ENCODE measurements around the gene CHCHD3.

The CHCHD3 gene

GRCh38 chr7:132882714-132883428, 199.0 kb downstream of the CHCHD3 start:
- Histone ChIP-seq H3K27ac (ENCODE audit: low read length) (no peak overlapping the region), H3K27me3 (ENCODE audit: control insufficient read depth in 1 of 2, insufficient read depth in 2 of 2, low read length in 2 of 2) (no peaks in the 10 kb centered on the region), H3K9ac (ENCODE audit: low read length in 2 of 2) (no peak overlapping the region), H3K4me1 (ENCODE audit: control insufficient read depth, insufficient read depth, low read length) (no peaks in the 10 kb centered on the region), H3K4me3 (ENCODE audit: low read length in 2 of 2) (no peak overlapping the region), H3K36me3 (ENCODE audit: control insufficient read depth in 2 of 2, insufficient read depth in 2 of 2, low read length in 2 of 2) (peaks cover 0 to 6% of the 10 kb centered on the region in 2 donors), H3K9me3 (ENCODE audit: control insufficient read depth in 2 of 2, low read length in 2 of 2) (no peaks in the 10 kb centered on the region)

- H3K27me3 ChIP-seq (ENCODE audit: control insufficient read depth in 1 of 2, insufficient read depth in 2 of 2, low read length in 2 of 2) = no peaks in the 10 kb centered on the region
- H3K4me3 ChIP-seq (ENCODE audit: low read length in 2 of 2) = no peak overlapping the region
- H3K36me3 ChIP-seq (ENCODE audit: control insufficient read depth in 2 of 2, insufficient read depth in 2 of 2, low read length in 2 of 2) = peaks cover 0 to 6% of the 10 kb centered on the region in 2 donors
- H3K9ac ChIP-seq (ENCODE audit: low read length in 2 of 2) = no peak overlapping the region
- no peaks in the 10 kb centered on the region for H3K9me3 ChIP-seq (ENCODE audit: control insufficient read depth in 2 of 2, low read length in 2 of 2)
- H3K27ac ChIP-seq (ENCODE audit: low read length) = no peak overlapping the region
- H3K4me1 ChIP-seq (ENCODE audit: control insufficient read depth, insufficient read depth, low read length) = no peaks in the 10 kb centered on the region
Observed at GRCh38 chr7:132881317-132881716, 200.6 kb downstream of the CHCHD3 start.

GRCh38 chr7:132879579-132879978, 202.3 kb downstream of the CHCHD3 start:
- Histone ChIP-seq H3K36me3 (ENCODE audit: control insufficient read depth in 2 of 2, insufficient read depth in 2 of 2, low read length in 2 of 2) (peaks cover 0 to 4% of the 10 kb centered on the region in 2 donors), H3K27me3 (ENCODE audit: control insufficient read depth in 1 of 2, insufficient read depth in 2 of 2, low read length in 2 of 2) (no peaks in the 10 kb centered on the region), H3K4me1 (ENCODE audit: control insufficient read depth, insufficient read depth, low read length) (no peaks in the 10 kb centered on the region), H3K9me3 (ENCODE audit: control insufficient read depth in 2 of 2, low read length in 2 of 2) (no peaks in the 10 kb centered on the region), H3K9ac (ENCODE audit: low read length in 2 of 2) (no peak overlapping the region), H3K4me3 (ENCODE audit: low read length in 2 of 2) (no peak overlapping the region), H3K27ac (ENCODE audit: low read length) (no peak overlapping the region)

GRCh38 chr7:132878204-132878919, 203.5 kb downstream of the CHCHD3 start:
- peaks cover 0 to 2% of the 10 kb centered on the region in 2 donors for H3K36me3 ChIP-seq (ENCODE audit: control insufficient read depth in 2 of 2, insufficient read depth in 2 of 2, low read length in 2 of 2)
- H3K27ac ChIP-seq (ENCODE audit: low read length) = no peak overlapping the region
- no peaks in the 10 kb centered on the region for H3K9me3 ChIP-seq (ENCODE audit: control insufficient read depth in 2 of 2, low read length in 2 of 2)
- H3K27me3 ChIP-seq (ENCODE audit: control insufficient read depth in 1 of 2, insufficient read depth in 2 of 2, low read length in 2 of 2) = no peaks in the 10 kb centered on the region
- H3K4me1 ChIP-seq (ENCODE audit: control insufficient read depth, insufficient read depth, low read length) = no peaks in the 10 kb centered on the region
- H3K9ac ChIP-seq (ENCODE audit: low read length in 2 of 2) = no peak overlapping the region
- H3K4me3 ChIP-seq (ENCODE audit: low read length in 2 of 2) = no peak overlapping the region

- Histone ChIP-seq H3K27me3 (ENCODE audit: control insufficient read depth in 1 of 2, insufficient read depth in 2 of 2, low read length in 2 of 2) (no peaks in the 10 kb centered on the region), H3K27ac (ENCODE audit: low read length) (no peak overlapping the region), H3K36me3 (ENCODE audit: control insufficient read depth in 2 of 2, insufficient read depth in 2 of 2, low read length in 2 of 2) (no peaks in the 10 kb centered on the region), H3K4me3 (ENCODE audit: low read length in 2 of 2) (no peak overlapping the region), H3K9ac (ENCODE audit: low read length in 2 of 2) (no peak overlapping the region), H3K4me1 (ENCODE audit: control insufficient read depth, insufficient read depth, low read length) (no peaks in the 10 kb centered on the region), H3K9me3 (ENCODE audit: control insufficient read depth in 2 of 2, low read length in 2 of 2) (no peaks in the 10 kb centered on the region)
Observed at GRCh38 chr7:132877573-132877972, 204.3 kb downstream of the CHCHD3 start.

- Histone ChIP-seq H3K4me1 (ENCODE audit: control insufficient read depth, insufficient read depth, low read length) (no peaks in the 10 kb centered on the region), H3K27me3 (ENCODE audit: control insufficient read depth in 1 of 2, insufficient read depth in 2 of 2, low read length in 2 of 2) (no peaks in the 10 kb centered on the region), H3K36me3 (ENCODE audit: control insufficient read depth in 2 of 2, insufficient read depth in 2 of 2, low read length in 2 of 2) (no peaks in the 10 kb centered on the region), H3K9ac (ENCODE audit: low read length in 2 of 2) (no peak overlapping the region), H3K27ac (ENCODE audit: low read length) (no peak overlapping the region), H3K4me3 (ENCODE audit: low read length in 2 of 2) (no peak overlapping the region), H3K9me3 (ENCODE audit: control insufficient read depth in 2 of 2, low read length in 2 of 2) (no peaks in the 10 kb centered on the region)
Observed at GRCh38 chr7:132876576-132876975, 205.3 kb downstream of the CHCHD3 start.

GRCh38 chr7:132872034-132872433, 209.9 kb downstream of the CHCHD3 start:
- Histone ChIP-seq H3K27me3 (ENCODE audit: control insufficient read depth in 1 of 2, insufficient read depth in 2 of 2, low read length in 2 of 2) (no peaks in the 10 kb centered on the region), H3K4me3 (ENCODE audit: low read length in 2 of 2) (no peak overlapping the region), H3K36me3 (ENCODE audit: control insufficient read depth in 2 of 2, insufficient read depth in 2 of 2, low read length in 2 of 2) (no peaks in the 10 kb centered on the region), H3K4me1 (ENCODE audit: control insufficient read depth, insufficient read depth, low read length) (no peaks in the 10 kb centered on the region), H3K9ac (ENCODE audit: low read length in 2 of 2) (no peak overlapping the region), H3K27ac (ENCODE audit: low read length) (no peak overlapping the region), H3K9me3 (ENCODE audit: control insufficient read depth in 2 of 2, low read length in 2 of 2) (no peaks in the 10 kb centered on the region)

- no peaks in the 10 kb centered on the region for H3K4me1 ChIP-seq (ENCODE audit: control insufficient read depth, insufficient read depth, low read length)
- no peaks in the 10 kb centered on the region for H3K36me3 ChIP-seq (ENCODE audit: control insufficient read depth in 2 of 2, insufficient read depth in 2 of 2, low read length in 2 of 2)
- H3K9me3 ChIP-seq (ENCODE audit: control insufficient read depth in 2 of 2, low read length in 2 of 2) = no peaks in the 10 kb centered on the region
- no peak overlapping the region for H3K4me3 ChIP-seq (ENCODE audit: low read length in 2 of 2)
- H3K9ac ChIP-seq (ENCODE audit: low read length in 2 of 2) = no peak overlapping the region
- no peaks in the 10 kb centered on the region for H3K27me3 ChIP-seq (ENCODE audit: control insufficient read depth in 1 of 2, insufficient read depth in 2 of 2, low read length in 2 of 2)
- no peak overlapping the region for H3K27ac ChIP-seq (ENCODE audit: low read length)
Observed at GRCh38 chr7:132871419-132871818, 210.5 kb downstream of the CHCHD3 start.

- H3K36me3 ChIP-seq (ENCODE audit: control insufficient read depth in 2 of 2, insufficient read depth in 2 of 2, low read length in 2 of 2) = no peaks in the 10 kb centered on the region
- no peak overlapping the region for H3K4me3 ChIP-seq (ENCODE audit: low read length in 2 of 2)
- no peaks in the 10 kb centered on the region for H3K4me1 ChIP-seq (ENCODE audit: control insufficient read depth, insufficient read depth, low read length)
- H3K9me3 ChIP-seq (ENCODE audit: control insufficient read depth in 2 of 2, low read length in 2 of 2) = no peaks in the 10 kb centered on the region
- H3K27ac ChIP-seq (ENCODE audit: low read length) = no peak overlapping the region
- H3K27me3 ChIP-seq (ENCODE audit: control insufficient read depth in 1 of 2, insufficient read depth in 2 of 2, low read length in 2 of 2) = no peaks in the 10 kb centered on the region
- H3K9ac ChIP-seq (ENCODE audit: low read length in 2 of 2) = no peak overlapping the region
Observed at GRCh38 chr7:132869166-132869861, 212.6 kb downstream of the CHCHD3 start.

- Histone ChIP-seq H3K27me3 (ENCODE audit: control insufficient read depth in 1 of 2, insufficient read depth in 2 of 2, low read length in 2 of 2) (no peaks in the 10 kb centered on the region), H3K4me1 (ENCODE audit: control insufficient read depth, insufficient read depth, low read length) (no peaks in the 10 kb centered on the region), H3K4me3 (ENCODE audit: low read length in 2 of 2) (no peak overlapping the region), H3K27ac (ENCODE audit: low read length) (no peak overlapping the region), H3K9me3 (ENCODE audit: control insufficient read depth in 2 of 2, low read length in 2 of 2) (peaks cover 0 to 2% of the 10 kb centered on the region in 2 donors), H3K36me3 (ENCODE audit: control insufficient read depth in 2 of 2, insufficient read depth in 2 of 2, low read length in 2 of 2) (no peaks in the 10 kb centered on the region), H3K9ac (ENCODE audit: low read length in 2 of 2) (no peak overlapping the region)
Observed at GRCh38 chr7:132866551-132866950, 215.3 kb downstream of the CHCHD3 start.
